Ishikawa (cell line): ENCODE results near the gene OR14A2.

Source experiments
- CEBPB ChIP-seq: IDR thresholded peaks from 2 replicates; pipeline ENCODE4 v1.6.1; 2012
- CREB1 ChIP-seq: IDR thresholded peaks from 2 replicates; pipeline ENCODE4 v1.6.1; 2012; ENCODE audit warnings: low read depth
- EGR1 ChIP-seq: IDR thresholded peaks from 2 replicates; pipeline ENCODE4 v1.6.1; 2012
- EP300 ChIP-seq: IDR thresholded peaks from 2 replicates; pipeline ENCODE4 v1.6.1; 2012; ENCODE audit warnings: borderline replicate concordance
- FOXM1 ChIP-seq: IDR thresholded peaks from 2 replicates; pipeline ENCODE4 v1.6.1; 2012; ENCODE audit warnings: low read depth, borderline replicate concordance
- NFIC ChIP-seq: IDR thresholded peaks from 2 replicates; pipeline ENCODE4 v1.6.1; 2012
- RAD21 ChIP-seq: IDR thresholded peaks from 2 replicates; pipeline ENCODE4 v1.6.1; 2012; ENCODE audit warnings: low read depth
- TAF1 ChIP-seq: IDR thresholded peaks from 2 replicates; pipeline ENCODE4 v1.6.1; 2012; ENCODE audit warnings: low read depth, mild to moderate bottlenecking
- TCF12 ChIP-seq: IDR thresholded peaks from 2 replicates; pipeline ENCODE4 v1.6.1; 2012; ENCODE audit warnings: low read depth
- TEAD4 ChIP-seq: IDR thresholded peaks from 2 replicates; pipeline ENCODE4 v1.6.1; 2012
- YY1 ChIP-seq: IDR thresholded peaks from 2 replicates; pipeline ENCODE4 v1.6.1; 2012; ENCODE audit warnings: low read depth
- ZBTB7A ChIP-seq: IDR thresholded peaks from 2 replicates; pipeline ENCODE4 v1.6.1; 2012; ENCODE audit warnings: low read depth
- TF ChIP-seq, protein P1 (sequence below): IDR thresholded peaks from 2 replicates; pipeline ENCODE4 v1.6.1; 2012
- TF ChIP-seq, protein P2 (sequence below): IDR thresholded peaks from 2 replicates; pipeline ENCODE4 v1.6.1; 2012
- TF ChIP-seq, protein P3 (sequence below): IDR thresholded peaks from 2 replicates; pipeline ENCODE4 v1.6.1; 2012; ENCODE audit warnings: low read depth, mild to moderate bottlenecking

The OR14A2 gene

GRCh38 chr1:247749870-247750269 lies 1.9 kb upstream of the OR14A2 start:
- no peak for TF ChIP-seq ZBTB7A
- TF ChIP-seq CREB1: no peak
- no peak for TF ChIP-seq FOXM1
- TF ChIP-seq EGR1: no peak
- no peak for TF ChIP-seq TAF1
- TF ChIP-seq, protein P1, sequence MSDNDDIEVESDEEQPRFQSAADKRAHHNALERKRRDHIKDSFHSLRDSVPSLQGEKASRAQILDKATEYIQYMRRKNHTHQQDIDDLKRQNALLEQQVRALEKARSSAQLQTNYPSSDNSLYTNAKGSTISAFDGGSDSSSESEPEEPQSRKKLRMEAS: no peak
- no peak for TF ChIP-seq TEAD4
- TF ChIP-seq RAD21: no peak
- TF ChIP-seq EP300: no peak
- TF ChIP-seq CEBPB: no peak
- TF ChIP-seq YY1: no peak
- TF ChIP-seq, protein P2, sequence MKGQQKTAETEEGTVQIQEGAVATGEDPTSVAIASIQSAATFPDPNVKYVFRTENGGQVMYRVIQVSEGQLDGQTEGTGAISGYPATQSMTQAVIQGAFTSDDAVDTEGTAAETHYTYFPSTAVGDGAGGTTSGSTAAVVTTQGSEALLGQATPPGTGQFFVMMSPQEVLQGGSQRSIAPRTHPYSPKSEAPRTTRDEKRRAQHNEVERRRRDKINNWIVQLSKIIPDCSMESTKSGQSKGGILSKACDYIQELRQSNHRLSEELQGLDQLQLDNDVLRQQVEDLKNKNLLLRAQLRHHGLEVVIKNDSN: no peak
- no peak for TF ChIP-seq TCF12
- TF ChIP-seq, protein P3, sequence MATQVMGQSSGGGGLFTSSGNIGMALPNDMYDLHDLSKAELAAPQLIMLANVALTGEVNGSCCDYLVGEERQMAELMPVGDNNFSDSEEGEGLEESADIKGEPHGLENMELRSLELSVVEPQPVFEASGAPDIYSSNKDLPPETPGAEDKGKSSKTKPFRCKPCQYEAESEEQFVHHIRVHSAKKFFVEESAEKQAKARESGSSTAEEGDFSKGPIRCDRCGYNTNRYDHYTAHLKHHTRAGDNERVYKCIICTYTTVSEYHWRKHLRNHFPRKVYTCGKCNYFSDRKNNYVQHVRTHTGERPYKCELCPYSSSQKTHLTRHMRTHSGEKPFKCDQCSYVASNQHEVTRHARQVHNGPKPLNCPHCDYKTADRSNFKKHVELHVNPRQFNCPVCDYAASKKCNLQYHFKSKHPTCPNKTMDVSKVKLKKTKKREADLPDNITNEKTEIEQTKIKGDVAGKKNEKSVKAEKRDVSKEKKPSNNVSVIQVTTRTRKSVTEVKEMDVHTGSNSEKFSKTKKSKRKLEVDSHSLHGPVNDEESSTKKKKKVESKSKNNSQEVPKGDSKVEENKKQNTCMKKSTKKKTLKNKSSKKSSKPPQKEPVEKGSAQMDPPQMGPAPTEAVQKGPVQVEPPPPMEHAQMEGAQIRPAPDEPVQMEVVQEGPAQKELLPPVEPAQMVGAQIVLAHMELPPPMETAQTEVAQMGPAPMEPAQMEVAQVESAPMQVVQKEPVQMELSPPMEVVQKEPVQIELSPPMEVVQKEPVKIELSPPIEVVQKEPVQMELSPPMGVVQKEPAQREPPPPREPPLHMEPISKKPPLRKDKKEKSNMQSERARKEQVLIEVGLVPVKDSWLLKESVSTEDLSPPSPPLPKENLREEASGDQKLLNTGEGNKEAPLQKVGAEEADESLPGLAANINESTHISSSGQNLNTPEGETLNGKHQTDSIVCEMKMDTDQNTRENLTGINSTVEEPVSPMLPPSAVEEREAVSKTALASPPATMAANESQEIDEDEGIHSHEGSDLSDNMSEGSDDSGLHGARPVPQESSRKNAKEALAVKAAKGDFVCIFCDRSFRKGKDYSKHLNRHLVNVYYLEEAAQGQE: no peak
- no peak for TF ChIP-seq NFIC

GRCh38 chr1:247747616-247748015 lies 325 bp downstream of the OR14A2 start:
- TF ChIP-seq NFIC: no peak
- no peak for TF ChIP-seq YY1
- TF ChIP-seq TEAD4: no peak
- TF ChIP-seq RAD21: no peak
- TF ChIP-seq EGR1: no peak
- no peak for TF ChIP-seq FOXM1
- no peak for TF ChIP-seq CREB1
- TF ChIP-seq, protein P3: no peak
- no peak for TF ChIP-seq TCF12
- TF ChIP-seq TAF1: no peak
- no peak for TF ChIP-seq ZBTB7A
- TF ChIP-seq, protein P1: no peak
- TF ChIP-seq CEBPB: no peak
- TF ChIP-seq, protein P2: no peak
- TF ChIP-seq EP300: no peak

- TF ChIP-seq NFIC: no peak
- TF ChIP-seq, protein P1: no peak
- TF ChIP-seq, protein P3: no peak
- no peak for TF ChIP-seq TEAD4
- TF ChIP-seq TAF1: no peak
- TF ChIP-seq EGR1: no peak
- TF ChIP-seq ZBTB7A: no peak
- no peak for TF ChIP-seq RAD21
- TF ChIP-seq YY1: no peak
- TF ChIP-seq, protein P2: no peak
- TF ChIP-seq FOXM1: no peak
- no peak for TF ChIP-seq EP300
- TF ChIP-seq CREB1: no peak
- no peak for TF ChIP-seq TCF12
- no peak for TF ChIP-seq CEBPB
Observed at GRCh38 chr1:247746391-247746935, 1.5 kb downstream of the OR14A2 start.
